Measurements from ENCODE around the gene HSF2. TPM values are rescaled to one million over a fixed set of nuclear protein-coding genes. Genes with fewer than 3 reads are reported as not detected.

Gene HSF2
- polyA plus RNA-seq, 3 donors, result 3.1 to 8.4 (median 6.4) TPM

Other genes starting within 250 kb of the HSF2 start
- 100 to 1,000 TPM in 2 of 3 donors, 10 to 100 TPM in 1; 61.0 to 164 (median 156) TPM for gene SERINC1, start 72.2 kb downstream of the HSF2 start, polyA plus RNA-seq
- 1 to 10 TPM; 2.7 to 4.5 (median 2.8) TPM for gene PKIB, start 210.8 kb downstream of the HSF2 start, polyA plus RNA-seq